HL-60 (cell line): ENCODE measurements around the gene ADCY1.

Experiments used
- DNase-seq, 2 experiments: peaks; one replicate each; pipeline ENCODE4 v3.0.0-alpha.2; 2010 to 2020; ENCODE audit warnings: low read depth in 1 of 2, low spot score in 1 of 2
- H3K27ac ChIP-seq: fragments of 250-450 bp; sonication (Bioruptor Pico); replicated peaks from 2 replicates; pipeline ENCODE4 v1.5.1; 2020; ENCODE audit warnings: mild to moderate bottlenecking, moderate library complexity
- H3K27me3 ChIP-seq: fragments of 250-450 bp; sonication (Bioruptor Pico); 2 replicates; pipeline ENCODE4 v1.5.1; 2021; ENCODE audit warnings: mild to moderate bottlenecking, moderate library complexity; ENCODE audit not compliant: insufficient read depth, poor library complexity, severe bottlenecking
- H3K4me3 ChIP-seq: replicated peaks from 2 replicates; pipeline ENCODE4 v1.5.1; 2011; ENCODE audit warnings: mild to moderate bottlenecking, control low read depth, low read length; ENCODE audit not compliant: insufficient read depth
- CTCF ChIP-seq: IDR thresholded peaks from one replicate; pipeline ENCODE4 v1.5.1; 2011; ENCODE audit warnings: low read length, control low read depth, inconsistent platforms; ENCODE audit not compliant: insufficient read depth
- GABPA ChIP-seq: IDR thresholded peaks from 2 replicates; pipeline ENCODE4 v1.6.1; 2012; ENCODE audit warnings: low read depth
- POLR2AphosphoS5 ChIP-seq: IDR thresholded peaks from 2 replicates; pipeline ENCODE4 v1.6.1; 2012; ENCODE audit warnings: low read depth
- SPI1 ChIP-seq: IDR thresholded peaks from 2 replicates; pipeline ENCODE4 v1.6.1; 2012; ENCODE audit warnings: low read depth, mild to moderate bottlenecking, borderline replicate concordance
- TF ChIP-seq, protein P1 (sequence below): IDR thresholded peaks from 2 replicates; pipeline ENCODE4 v1.6.1; 2012; ENCODE audit warnings: low read depth; ENCODE audit not compliant: insufficient replicate concordance

Gene ADCY1

DNA sequence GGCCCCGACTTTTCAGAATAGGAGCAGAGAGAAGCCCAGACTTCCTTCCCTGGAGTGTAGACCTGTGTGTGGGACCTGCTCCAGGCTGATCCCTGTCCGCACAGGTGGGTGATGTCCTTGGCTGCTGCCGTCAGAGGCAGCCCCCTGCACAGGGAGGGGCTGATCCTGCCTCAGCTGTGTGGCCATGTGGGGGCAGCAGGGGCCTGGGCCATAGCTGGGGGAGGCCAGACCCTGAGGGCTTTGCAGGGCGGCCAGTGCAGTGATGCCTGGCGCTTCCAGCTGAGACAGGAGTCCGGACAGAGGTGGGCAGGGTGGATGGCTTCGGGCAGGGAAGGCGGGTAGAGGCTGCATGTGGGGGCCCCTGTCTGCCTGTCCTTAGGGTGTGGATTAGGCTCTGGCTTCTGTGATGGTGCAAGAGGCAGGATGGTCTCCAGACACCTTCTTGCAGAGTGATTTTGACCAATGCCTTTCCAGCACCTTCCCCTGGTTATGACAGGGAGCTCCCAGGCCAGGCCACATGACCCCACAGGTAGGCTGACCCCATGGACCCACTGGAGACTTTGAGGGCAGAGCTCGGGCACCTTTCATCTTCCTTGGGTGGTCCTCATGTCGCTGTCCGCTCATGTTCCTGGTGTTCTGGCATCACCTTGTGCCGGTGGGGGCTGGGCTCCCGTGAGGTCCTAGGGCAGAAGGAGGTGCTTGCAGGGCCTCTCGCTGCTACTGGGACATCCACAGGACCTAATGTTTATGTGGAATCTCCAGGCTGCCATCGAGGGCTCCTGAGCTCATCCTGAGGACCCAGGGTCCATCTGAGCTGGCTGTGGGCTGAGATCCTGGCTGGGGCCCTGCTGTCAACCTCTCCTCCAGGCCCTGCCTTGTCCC is 141.5 kb downstream of the ADCY1 start:
- Histone ChIP-seq H3K27ac (no peak overlapping the region), H3K4me3 (no peak overlapping the region), H3K27me3 (no peaks in the 10 kb centered on the region)
- no peak for TF ChIP-seq SPI1
- TF ChIP-seq GABPA: no peak
- no peak for TF ChIP-seq CTCF
- TF ChIP-seq, protein P1, sequence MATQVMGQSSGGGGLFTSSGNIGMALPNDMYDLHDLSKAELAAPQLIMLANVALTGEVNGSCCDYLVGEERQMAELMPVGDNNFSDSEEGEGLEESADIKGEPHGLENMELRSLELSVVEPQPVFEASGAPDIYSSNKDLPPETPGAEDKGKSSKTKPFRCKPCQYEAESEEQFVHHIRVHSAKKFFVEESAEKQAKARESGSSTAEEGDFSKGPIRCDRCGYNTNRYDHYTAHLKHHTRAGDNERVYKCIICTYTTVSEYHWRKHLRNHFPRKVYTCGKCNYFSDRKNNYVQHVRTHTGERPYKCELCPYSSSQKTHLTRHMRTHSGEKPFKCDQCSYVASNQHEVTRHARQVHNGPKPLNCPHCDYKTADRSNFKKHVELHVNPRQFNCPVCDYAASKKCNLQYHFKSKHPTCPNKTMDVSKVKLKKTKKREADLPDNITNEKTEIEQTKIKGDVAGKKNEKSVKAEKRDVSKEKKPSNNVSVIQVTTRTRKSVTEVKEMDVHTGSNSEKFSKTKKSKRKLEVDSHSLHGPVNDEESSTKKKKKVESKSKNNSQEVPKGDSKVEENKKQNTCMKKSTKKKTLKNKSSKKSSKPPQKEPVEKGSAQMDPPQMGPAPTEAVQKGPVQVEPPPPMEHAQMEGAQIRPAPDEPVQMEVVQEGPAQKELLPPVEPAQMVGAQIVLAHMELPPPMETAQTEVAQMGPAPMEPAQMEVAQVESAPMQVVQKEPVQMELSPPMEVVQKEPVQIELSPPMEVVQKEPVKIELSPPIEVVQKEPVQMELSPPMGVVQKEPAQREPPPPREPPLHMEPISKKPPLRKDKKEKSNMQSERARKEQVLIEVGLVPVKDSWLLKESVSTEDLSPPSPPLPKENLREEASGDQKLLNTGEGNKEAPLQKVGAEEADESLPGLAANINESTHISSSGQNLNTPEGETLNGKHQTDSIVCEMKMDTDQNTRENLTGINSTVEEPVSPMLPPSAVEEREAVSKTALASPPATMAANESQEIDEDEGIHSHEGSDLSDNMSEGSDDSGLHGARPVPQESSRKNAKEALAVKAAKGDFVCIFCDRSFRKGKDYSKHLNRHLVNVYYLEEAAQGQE: no peak
- TF ChIP-seq POLR2AphosphoS5: no peak
- no peak for DNase-seq

GRCh38 chr7:45716380-45717203 is 142.4 kb downstream of the ADCY1 start:
- DNase-seq: no peak
- no peak overlapping the region for H3K27ac ChIP-seq
- no peaks in the 10 kb centered on the region for H3K27me3 ChIP-seq
- H3K4me3 ChIP-seq: no peak overlapping the region
- TF ChIP-seq CTCF: no peak
- TF ChIP-seq, protein P1: no peak
- no peak for TF ChIP-seq GABPA
- TF ChIP-seq SPI1: no peak
- no peak for TF ChIP-seq POLR2AphosphoS5

DNA sequence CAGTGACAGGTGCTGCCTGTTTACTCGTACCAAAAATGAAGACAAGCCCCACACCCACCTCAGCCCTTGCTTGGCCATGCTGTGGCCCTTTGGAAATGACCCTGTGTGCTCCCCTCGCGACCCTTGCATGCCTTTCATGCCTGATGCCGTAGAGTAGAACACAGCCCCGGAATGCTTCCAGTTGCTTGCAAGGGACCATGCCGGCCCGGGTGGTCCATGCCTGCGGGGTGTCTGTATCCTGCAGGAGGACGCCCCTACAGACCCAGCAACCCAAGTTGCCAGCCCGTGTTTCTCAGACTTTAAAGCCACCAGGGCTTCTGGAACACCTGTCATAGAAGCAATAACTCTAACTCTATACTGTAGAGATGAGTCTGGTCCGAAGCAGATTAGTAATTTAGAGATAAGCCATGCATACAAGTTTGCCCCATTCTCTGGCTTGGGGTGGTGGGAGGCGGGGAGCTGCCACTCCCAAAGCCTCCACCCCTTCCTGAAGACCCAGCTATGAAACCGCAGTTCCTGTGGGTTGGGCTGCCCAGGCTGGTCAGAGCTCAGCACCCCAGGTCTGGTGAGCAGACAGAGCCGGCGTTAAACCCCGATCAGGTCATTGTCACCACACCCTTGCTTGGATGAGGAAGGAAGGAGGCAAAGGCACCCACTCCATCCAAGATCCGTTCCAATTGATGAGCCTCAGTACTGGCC is 143.5 kb downstream of the ADCY1 start:
- DNase-seq: no peak
- H3K27me3 ChIP-seq: no peaks in the 10 kb centered on the region
- TF ChIP-seq POLR2AphosphoS5 (no peak), SPI1 (no peak), GABPA (no peak), CTCF (no peak)
- TF ChIP-seq, protein P1: no peak
- no peak overlapping the region for H3K27ac ChIP-seq
- H3K4me3 ChIP-seq: no peak overlapping the region
